ENCODE measurements around the gene NKIRAS2. TPM values are rescaled to one million over a fixed set of nuclear protein-coding genes. Genes with fewer than 3 reads are reported as not detected.

NKIRAS2 gene
- polyA plus RNA-seq, 1 of the 3 experiments (the other 2 are of a cell fraction), result 91.8 TPM

- POLR2A ChIA-PET, result interaction anchor here (1.0 to 1.5 kb wide), 2 partner anchors 10 to 40 kb away, joined by 3 to 4 read pairs; no protein-coding TSS in a partner anchor
- H3K4me1 ChIP-seq (ENCODE audit: control insufficient read depth in 1 of 2, insufficient read depth in 2 of 2, low read depth in 1 of 2, low read length in 1 of 2), result peaks cover 0 to 47% of the 10 kb centered on the region in 2 experiments; a peak in 2 of 4 replicates
- H3K9me2 ChIP-seq, result no peaks in the 10 kb centered on the region
- no peak for DNase-seq
- 93% methylated on average over 11 of the region's 11 CpGs for WGBS (ENCODE audit: low lambda C conversion rate)
- TF ChIP-seq EZH2phosphoT487 (IDR thresholded peaks at IDR 0.05; ENCODE audit: borderline replicate concordance, low read depth) (no peak), TCF12 (IDR thresholded peaks at IDR 0.05) (no peak), NFIC (IDR thresholded peaks at IDR 0.05; ENCODE audit: borderline replicate concordance) (no peak), FOXJ3 (CRISPR knock-in tag; IDR thresholded peaks at IDR 0.05) (no peak), JUND (IDR thresholded peaks at IDR 0.05) (no peak), YY1 (IDR thresholded peaks at IDR 0.05; ENCODE audit: low read depth) (no peak), MEF2A (IDR thresholded peaks at IDR 0.05; ENCODE audit: borderline replicate concordance, low read depth) (no peak), ZBTB33 (IDR thresholded peaks at IDR 0.05; ENCODE audit: borderline replicate concordance, low read depth) (no peak), TAF1 (IDR thresholded peaks at IDR 0.05; ENCODE audit: borderline replicate concordance, low read depth, low read length) (no peak), RXRA (IDR thresholded peaks at IDR 0.05; ENCODE audit: borderline replicate concordance, low read depth) (no peak), IRF3 (IDR thresholded peaks at IDR 0.05; ENCODE audit: low read depth, low read length) (no peak), CTCF (IDR thresholded peaks at IDR 0.05) (no peak), GABPA (IDR thresholded peaks at IDR 0.05; ENCODE audit: low read depth) (no peak), USF2 (IDR thresholded peaks at IDR 0.05; ENCODE audit: borderline replicate concordance, low read depth, low read length) (no peak), ELF1 (IDR thresholded peaks at IDR 0.05) (no peak), RFX5 (IDR thresholded peaks at IDR 0.05; ENCODE audit: low read length) (no peak), SMC3 (IDR thresholded peaks at IDR 0.05; ENCODE audit: low read depth, low read length) (no peak)
- H3K79me2 ChIP-seq (ENCODE audit: insufficient read depth), result peaks cover 16% of the 10 kb centered on the region
- H4K20me1 ChIP-seq (ENCODE audit: insufficient read depth), result 0 out of 2 replicates have a peak, but pooled peaks cover 8% of the 10 kb centered on the region
- no peak overlapping the region; a peak in 1 of 4 replicates for H3K27ac ChIP-seq (ENCODE audit: low read depth in 2 of 2, low read length in 1 of 2)
- CTCF ChIA-PET, result interaction anchor here (1.7 to 5.4 kb wide), 3 partner anchors 12 to 49 kb away, joined by 5 to 47 read pairs (median 6); no protein-coding TSS in a partner anchor
- H3K9me3 ChIP-seq, result no peaks in the 10 kb centered on the region
- H3F3A ChIP-seq (replicated peaks; ENCODE audit: insufficient read depth), result peaks cover 10% of the 10 kb centered on the region
- no peak overlapping the region for H3K4me3 ChIP-seq (ENCODE audit: low read depth in 2 of 2, low read length in 1 of 2)
- H3K9ac ChIP-seq, result no peak overlapping the region
- H3K4me2 ChIP-seq, result no peak overlapping the region
- no peak overlapping the region for H2AFZ ChIP-seq (ENCODE audit: low read depth)
- no peaks in the 10 kb centered on the region for H3K27me3 ChIP-seq (ENCODE audit: insufficient read depth)
- H3K36me3 ChIP-seq (replicated peaks in 1 of 2; ENCODE audit: control insufficient read depth in 1 of 2, insufficient read depth in 2 of 2, low read length in 1 of 2), result peaks cover 49 to 72% of the 10 kb centered on the region in 2 experiments
Observed at GRCh38 chr17:41976142-41976768, 43.6 kb upstream of the NKIRAS2 start.

Measured in SK-N-SH (cell line).